Measurements from ENCODE around the gene USP38.
"Not testable (repeated sequence)": the region's sequence is repeated elsewhere in the genome, so short reads cannot be mapped to it uniquely, and the experiment has no call there.

- not testable (repeated sequence) for TF ChIP-seq CTCF (IDR thresholded peaks at IDR 0.05; ENCODE audit: low read depth, low read length); EZH2phosphoT487 (IDR thresholded peaks at IDR 0.05; ENCODE audit: low read depth)
Measured at GRCh38 chr4:143237195-143237594, 52.5 kb downstream of the USP38 start.

Measured in OCI-LY3 (cell line).